GM12878 (cell line): ENCODE data around the gene CLIC3.

Experiments used
- EP300 ChIP-seq, 2 experiments: fragments of 150-350 bp in 1 of 2; IDR thresholded peaks; 2 replicates each; pipeline ENCODE4 v1.6.1; 2011 to 2012; ENCODE audit warnings: low read depth in 2 of 2, low read length in 2 of 2, borderline replicate concordance in 1 of 2, improper control_type of control experiment in 1 of 2, inconsistent platforms in 1 of 2; ENCODE audit not compliant: control insufficient read depth in 1 of 2
- RUNX3 ChIP-seq: IDR thresholded peaks from 2 replicates; pipeline ENCODE4 v1.6.1; 2012; ENCODE audit warnings: low read length, inconsistent platforms
- TF ChIP-seq, protein P1 (sequence below): IDR thresholded peaks from 2 replicates; pipeline ENCODE4 v1.6.1; 2012; ENCODE audit warnings: low read depth, low read length, improper control_type of control experiment
- TF ChIP-seq, protein P2 (sequence below): fragments of 450-650 bp; IDR thresholded peaks from 2 replicates; pipeline ENCODE4 v1.6.1; 2017; ENCODE audit warnings: mild to moderate bottlenecking
- TF ChIP-seq, protein P3 (sequence below): IDR thresholded peaks from 2 replicates; pipeline ENCODE4 v1.6.1; 2012; ENCODE audit warnings: low read depth, low read length, improper control_type of control experiment

DNA sequence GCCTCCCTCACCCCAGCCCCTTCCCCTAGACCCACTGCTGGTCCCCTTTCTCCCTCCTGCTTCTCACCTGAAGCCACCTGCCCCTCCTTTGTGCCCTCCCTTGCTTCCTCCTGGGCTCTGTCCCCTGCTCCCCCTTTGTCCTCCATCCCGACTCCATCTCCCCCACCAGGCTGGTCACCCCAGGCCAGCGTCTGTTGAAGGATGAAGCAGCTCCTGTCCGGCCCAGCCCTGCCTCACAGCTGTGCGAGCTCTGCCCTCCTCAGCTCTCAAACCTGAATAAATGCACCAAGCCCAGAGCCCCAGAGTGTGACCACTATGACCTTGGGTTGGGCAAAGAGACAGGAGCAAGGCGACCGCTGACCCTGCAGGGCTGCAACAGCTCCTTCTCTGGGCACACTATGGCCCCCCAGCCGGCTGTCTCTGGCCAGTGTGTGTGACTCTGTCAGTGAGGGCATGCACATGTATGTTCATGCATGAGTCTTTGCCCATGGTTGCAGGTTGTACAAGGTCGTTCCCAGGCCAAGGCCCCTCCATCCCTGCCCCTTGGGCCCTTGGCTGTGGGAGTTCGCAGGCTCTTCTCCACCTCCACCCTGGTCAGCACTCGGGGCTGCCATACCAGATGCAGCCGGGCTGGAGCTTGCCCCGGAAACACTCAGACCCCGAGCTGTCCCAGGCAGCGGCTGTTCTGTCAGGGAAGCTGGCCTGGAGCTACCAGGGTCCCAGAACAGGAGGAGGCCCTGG is 41.0 kb downstream of the CLIC3 start:
- TF ChIP-seq, protein P1, sequence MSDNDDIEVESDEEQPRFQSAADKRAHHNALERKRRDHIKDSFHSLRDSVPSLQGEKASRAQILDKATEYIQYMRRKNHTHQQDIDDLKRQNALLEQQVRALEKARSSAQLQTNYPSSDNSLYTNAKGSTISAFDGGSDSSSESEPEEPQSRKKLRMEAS: no peak
- TF ChIP-seq EP300 (IDR thresholded peaks at IDR 0.05; ENCODE audit: borderline replicate concordance in 1 of 2, control insufficient read depth in 1 of 2, low read depth in 2 of 2, low read length in 2 of 2) (no peak), RUNX3 (no peak)
- TF ChIP-seq, protein P2, sequence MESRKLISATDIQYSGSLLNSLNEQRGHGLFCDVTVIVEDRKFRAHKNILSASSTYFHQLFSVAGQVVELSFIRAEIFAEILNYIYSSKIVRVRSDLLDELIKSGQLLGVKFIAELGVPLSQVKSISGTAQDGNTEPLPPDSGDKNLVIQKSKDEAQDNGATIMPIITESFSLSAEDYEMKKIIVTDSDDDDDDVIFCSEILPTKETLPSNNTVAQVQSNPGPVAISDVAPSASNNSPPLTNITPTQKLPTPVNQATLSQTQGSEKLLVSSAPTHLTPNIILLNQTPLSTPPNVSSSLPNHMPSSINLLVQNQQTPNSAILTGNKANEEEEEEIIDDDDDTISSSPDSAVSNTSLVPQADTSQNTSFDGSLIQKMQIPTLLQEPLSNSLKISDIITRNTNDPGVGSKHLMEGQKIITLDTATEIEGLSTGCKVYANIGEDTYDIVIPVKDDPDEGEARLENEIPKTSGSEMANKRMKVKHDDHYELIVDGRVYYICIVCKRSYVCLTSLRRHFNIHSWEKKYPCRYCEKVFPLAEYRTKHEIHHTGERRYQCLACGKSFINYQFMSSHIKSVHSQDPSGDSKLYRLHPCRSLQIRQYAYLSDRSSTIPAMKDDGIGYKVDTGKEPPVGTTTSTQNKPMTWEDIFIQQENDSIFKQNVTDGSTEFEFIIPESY: no peak
- TF ChIP-seq, protein P3, sequence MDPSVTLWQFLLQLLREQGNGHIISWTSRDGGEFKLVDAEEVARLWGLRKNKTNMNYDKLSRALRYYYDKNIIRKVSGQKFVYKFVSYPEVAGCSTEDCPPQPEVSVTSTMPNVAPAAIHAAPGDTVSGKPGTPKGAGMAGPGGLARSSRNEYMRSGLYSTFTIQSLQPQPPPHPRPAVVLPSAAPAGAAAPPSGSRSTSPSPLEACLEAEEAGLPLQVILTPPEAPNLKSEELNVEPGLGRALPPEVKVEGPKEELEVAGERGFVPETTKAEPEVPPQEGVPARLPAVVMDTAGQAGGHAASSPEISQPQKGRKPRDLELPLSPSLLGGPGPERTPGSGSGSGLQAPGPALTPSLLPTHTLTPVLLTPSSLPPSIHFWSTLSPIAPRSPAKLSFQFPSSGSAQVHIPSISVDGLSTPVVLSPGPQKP: no peak
